GM21786 (cell line): ENCODE results near the gene SERP1.

Source experiments
- ATAC-seq: cut with Tn5 transposase; IDR thresholded peaks from one replicate; pipeline ENCODE4 v1.9.1; 2021; ENCODE audit not compliant: unreplicated experiment

The SERP1 gene

GRCh38 chr3:150494411-150494977 is 51.8 kb downstream of the SERP1 start:
- no peak for ATAC-seq
